ENCODE measurements around the gene DNAJB4. TPM values are rescaled to one million over a fixed set of nuclear protein-coding genes. Genes with fewer than 3 reads are reported as not detected.

Gene DNAJB4
- total and polyA plus RNA-seq, 2 of the 8 experiments (the other 6 are each of a cell fraction or from before 2014, with no cell fraction given): 6.6 to 21.8 TPM

DNA sequence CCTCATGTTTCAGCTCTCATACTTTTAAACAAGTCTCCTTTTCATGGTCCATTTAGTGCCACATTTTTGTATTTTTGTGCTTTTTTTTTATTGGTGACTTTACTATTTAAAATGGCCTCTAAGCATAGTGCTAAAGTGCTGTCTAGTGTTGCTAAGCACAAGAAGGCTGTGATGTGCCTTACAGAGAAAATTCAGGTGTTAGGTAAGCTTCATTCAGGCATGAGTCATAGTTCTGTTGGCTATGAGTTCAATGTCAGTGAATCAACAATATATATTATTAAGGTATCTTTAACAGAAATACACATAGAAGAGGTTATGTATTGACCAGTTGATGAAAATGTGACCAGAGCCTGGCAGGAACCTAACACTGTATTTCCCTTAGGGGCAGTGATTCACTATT lies 13.1 kb upstream of the DNAJB4 start:
- no peak overlapping the region for H3K14ac ChIP-seq (ENCODE audit: insufficient read length)
- no peak overlapping the region for H3K4ac ChIP-seq (replicated peaks; ENCODE audit: insufficient read length, low read depth, low read length)
- H3K18ac ChIP-seq (ENCODE audit: extremely low read depth, low read length): no peak overlapping the region
- H3K36me3 ChIP-seq (ENCODE audit: control insufficient read depth in 2 of 4, insufficient read depth in 4 of 4, low read length in 3 of 4): peaks cover 0 to 15% (median 6%) of the 10 kb centered on the region in 4 experiments; a peak in 5 of 8 replicates
- H3K79me1 ChIP-seq (ENCODE audit: low read depth, low read length): peaks cover 7% of the 10 kb centered on the region
- H3K27me3 ChIP-seq (replicated peaks in 1 of 4; ENCODE audit: control insufficient read depth in 3 of 4, extremely low read depth in 1 of 4, insufficient read depth in 3 of 4, low read length in 3 of 4): no peaks in the 10 kb centered on the region
- H4K8ac ChIP-seq (ENCODE audit: extremely low read depth, insufficient read depth, low read length): no peak overlapping the region
- ChIA-PET CTCF (ENCODE audit: partially characterized antibody) (interaction anchor here (1.2 to 1.7 kb wide), 3 partner anchors 11 to 123 kb away, joined by 3 to 8 read pairs (median 6); partner anchors contain the start of gene DNAJB4), POLR2A (ENCODE audit: partially characterized antibody) (interaction anchor here (1.0 to 5.5 kb wide), 4 partner anchors 11 to 14 kb away, joined by 3 to 33 read pairs (median 14); partner anchors contain the start of genes DNAJB4 and FUBP1)
- H2AK5ac ChIP-seq (ENCODE audit: low read depth, low read length): no peak overlapping the region
- H4K20me1 ChIP-seq (replicated peaks in 1 of 2; ENCODE audit: control insufficient read depth in 1 of 2, insufficient read depth in 2 of 2, low read length in 2 of 2): peaks cover 0 to 10% of the 10 kb centered on the region in 2 experiments
- H3K23ac ChIP-seq (ENCODE audit: insufficient read length): no peak overlapping the region
- no peak overlapping the region for H2BK120ac ChIP-seq (replicated peaks; ENCODE audit: low read depth, low read length)
- no peak for FAIRE-seq
- no peaks in the 10 kb centered on the region for H3K4me1 ChIP-seq (replicated peaks in 1 of 4; ENCODE audit: control insufficient read depth in 3 of 4, insufficient read depth in 4 of 4, low read length in 3 of 4)
- H2BK12ac ChIP-seq (ENCODE audit: low read depth, low read length): no peak overlapping the region
- no peak overlapping the region for H2BK5ac ChIP-seq (ENCODE audit: low read depth, low read length)
- H3K79me2 ChIP-seq (ENCODE audit: control insufficient read depth in 1 of 2, insufficient read depth in 2 of 2, low read length in 2 of 2): peaks cover 4 to 72% of the 10 kb centered on the region in 2 experiments
- DNase-seq (ENCODE audit: low read depth in 1 of 2, low spot score in 2 of 2): no peak
- H3K4me2 ChIP-seq (ENCODE audit: insufficient read depth in 1 of 2, low read depth in 2 of 2, low read length in 2 of 2): no peak overlapping the region
- H2BK15ac ChIP-seq (ENCODE audit: low read length): no peak overlapping the region
- TF ChIP-seq MAFK (IDR thresholded peaks at IDR 0.05; ENCODE audit: low read depth, low read length): no peak
- TF ChIP-seq, protein P1, sequence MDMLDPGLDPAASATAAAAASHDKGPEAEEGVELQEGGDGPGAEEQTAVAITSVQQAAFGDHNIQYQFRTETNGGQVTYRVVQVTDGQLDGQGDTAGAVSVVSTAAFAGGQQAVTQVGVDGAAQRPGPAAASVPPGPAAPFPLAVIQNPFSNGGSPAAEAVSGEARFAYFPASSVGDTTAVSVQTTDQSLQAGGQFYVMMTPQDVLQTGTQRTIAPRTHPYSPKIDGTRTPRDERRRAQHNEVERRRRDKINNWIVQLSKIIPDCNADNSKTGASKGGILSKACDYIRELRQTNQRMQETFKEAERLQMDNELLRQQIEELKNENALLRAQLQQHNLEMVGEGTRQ (IDR thresholded peaks at IDR 0.05; ENCODE audit: low read length): no peak
- TF ChIP-seq POLR2AphosphoS5 (IDR thresholded peaks at IDR 0.05; ENCODE audit: low read depth, low read length): no peak
- H3K27ac ChIP-seq (ENCODE audit: low read depth, low read length): no peak overlapping the region
- H3K23me2 ChIP-seq (ENCODE audit: low read depth, low read length): no peaks in the 10 kb centered on the region
- H3K9me3 ChIP-seq (ENCODE audit: insufficient read depth in 2 of 2, low read depth in 1 of 2, low read length in 1 of 2): no peaks in the 10 kb centered on the region
- H3K4me3 ChIP-seq (ENCODE audit: extremely low read depth in 1 of 4, insufficient read depth in 2 of 4, low read depth in 3 of 4, low read length in 4 of 4): no peak overlapping the region
- no peak overlapping the region for H2AFZ ChIP-seq (ENCODE audit: low read length)
- no peak overlapping the region for H3K56ac ChIP-seq (replicated peaks; ENCODE audit: insufficient read length, low read depth, low read length)
- no peak overlapping the region for H3K9ac ChIP-seq (replicated peaks in 1 of 4; ENCODE audit: extremely low read depth in 1 of 4, low read depth in 3 of 4, low read length in 3 of 4)
- H2BK20ac ChIP-seq (ENCODE audit: low read length): no peak overlapping the region
- H4K5ac ChIP-seq (ENCODE audit: insufficient read length, low read depth, low read length): no peak overlapping the region
- H4K91ac ChIP-seq (replicated peaks; ENCODE audit: insufficient read length, low read length): no peak overlapping the region
